SK-N-MC (cell line): Measurements from ENCODE around the gene MESP2.

Source experiments
- EZH2 ChIP-seq: fragments of 200-600 bp; sonication (generic); IDR thresholded peaks from one replicate; pipeline ENCODE4 v1.6.1; 2017; ENCODE audit warnings: antibody characterized with exemption
- FOXP2 ChIP-seq: optimal IDR thresholded peaks from 2 replicates; pipeline ENCODE3; 2011; ENCODE audit warnings: mild to moderate bottlenecking, moderate library complexity; ENCODE audit not compliant: insufficient read depth; ENCODE audit errors: extremely low read length, control extremely low read depth
- POLR2AphosphoS5 ChIP-seq: IDR thresholded peaks from 2 replicates; pipeline ENCODE4 v1.6.1; 2012; ENCODE audit warnings: mild to moderate bottlenecking, low read depth, low read length, borderline replicate concordance

DNA sequence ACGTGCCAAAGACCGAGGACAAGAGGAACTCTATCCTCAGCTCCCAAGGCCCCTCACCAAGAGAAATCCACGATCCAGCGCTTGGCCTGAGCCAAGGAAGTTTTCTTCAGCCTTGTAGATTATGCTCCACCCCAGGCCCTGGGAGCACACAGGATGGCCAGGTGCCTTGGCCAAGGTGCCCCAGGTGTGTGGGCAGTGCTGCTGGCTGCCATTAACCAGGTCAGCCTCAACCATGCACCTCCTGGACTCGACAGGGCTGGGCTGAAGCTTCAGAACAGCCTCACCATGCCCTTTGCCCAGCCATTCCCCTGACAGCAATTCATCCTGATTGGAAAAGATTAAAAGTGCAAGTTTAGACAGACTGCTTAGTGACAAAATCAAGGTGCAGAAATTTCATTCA lies 14.2 kb upstream of the MESP2 start:
- TF ChIP-seq POLR2AphosphoS5 = no peak
- TF ChIP-seq EZH2 = no peak
- TF ChIP-seq FOXP2 = no peak
